Hematopoietic multipotent progenitor cell treated with erythropoietin and hydrocortisone succinate and interleukin-3 and kit ligand, for 6 days (in vitro differentiated cells): ENCODE results near the gene HOXD4.

Experiments
- DNase-seq: peaks from one replicate; pipeline ENCODE4 v3.0.0-alpha.2; 2015

Gene HOXD4

GRCh38 chr2:176142281-176142680 is 9.1 kb upstream of the HOXD4 start:
- DNase-seq, result no peak

DNA sequence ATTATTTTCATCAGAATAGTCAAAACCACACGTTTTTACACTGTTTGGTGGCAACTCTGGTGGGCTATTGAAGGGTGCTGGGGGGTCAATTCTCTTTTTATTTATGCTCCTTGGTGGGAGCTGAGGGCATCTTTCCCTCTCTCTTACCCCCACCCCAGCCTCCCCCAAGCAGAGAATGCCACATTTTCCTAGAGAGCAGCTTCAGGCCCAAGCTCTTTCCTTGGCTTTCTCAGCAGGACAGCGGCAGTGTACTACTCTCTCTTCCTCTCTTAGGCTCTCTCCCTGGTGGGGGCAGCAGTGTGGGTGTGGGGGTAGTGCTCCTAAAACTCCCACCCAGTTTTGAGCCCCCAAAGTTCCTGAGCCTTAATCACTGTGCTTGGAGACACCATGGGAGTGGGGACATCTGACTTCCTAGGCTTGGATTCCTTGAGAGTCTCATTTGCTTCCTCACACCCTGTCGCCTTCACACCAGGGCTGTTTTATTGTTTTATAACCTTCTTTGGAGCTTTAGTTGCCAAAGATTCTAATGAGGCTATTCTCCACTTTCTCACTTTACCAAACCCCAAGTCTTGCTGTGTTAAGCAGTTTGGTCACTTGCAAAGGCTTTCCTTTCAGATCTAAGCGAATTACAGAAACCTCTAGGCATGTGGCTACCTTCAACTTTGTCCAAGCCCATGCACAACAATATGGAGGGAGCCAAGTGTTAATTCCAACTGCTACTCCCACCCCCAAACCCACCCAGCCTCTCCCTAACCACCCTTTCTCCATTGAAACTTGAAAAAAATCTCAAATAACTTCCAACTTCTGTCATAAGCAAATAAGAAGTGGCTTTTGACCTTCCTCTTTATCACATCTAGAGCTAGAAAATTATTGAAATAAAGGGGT is 6.0 kb upstream of the HOXD4 start:
- DNase-seq, result no peak

DNA sequence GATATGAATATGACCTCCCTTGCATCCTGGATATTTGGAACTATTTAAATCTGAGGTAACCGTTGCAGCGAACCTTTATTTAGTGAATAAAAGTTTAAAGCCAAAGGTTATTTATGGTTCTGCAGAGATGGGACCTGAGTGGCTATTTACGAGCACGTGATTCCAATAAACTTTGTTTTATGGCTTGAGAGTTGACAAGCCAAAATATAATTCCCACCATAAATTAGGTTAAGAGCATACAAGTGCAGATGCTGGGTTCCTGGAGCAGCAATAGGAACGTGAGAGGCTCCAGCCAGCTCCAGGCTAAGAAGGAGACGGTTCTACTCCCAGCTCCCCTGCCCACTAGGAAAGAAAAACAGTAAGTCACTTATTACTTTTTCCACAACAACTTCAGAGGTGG is 5.2 kb upstream of the HOXD4 start:
- no peak for DNase-seq

GRCh38 chr2:176146645-176147044 is 4.7 kb upstream of the HOXD4 start:
- no peak for DNase-seq

DNA sequence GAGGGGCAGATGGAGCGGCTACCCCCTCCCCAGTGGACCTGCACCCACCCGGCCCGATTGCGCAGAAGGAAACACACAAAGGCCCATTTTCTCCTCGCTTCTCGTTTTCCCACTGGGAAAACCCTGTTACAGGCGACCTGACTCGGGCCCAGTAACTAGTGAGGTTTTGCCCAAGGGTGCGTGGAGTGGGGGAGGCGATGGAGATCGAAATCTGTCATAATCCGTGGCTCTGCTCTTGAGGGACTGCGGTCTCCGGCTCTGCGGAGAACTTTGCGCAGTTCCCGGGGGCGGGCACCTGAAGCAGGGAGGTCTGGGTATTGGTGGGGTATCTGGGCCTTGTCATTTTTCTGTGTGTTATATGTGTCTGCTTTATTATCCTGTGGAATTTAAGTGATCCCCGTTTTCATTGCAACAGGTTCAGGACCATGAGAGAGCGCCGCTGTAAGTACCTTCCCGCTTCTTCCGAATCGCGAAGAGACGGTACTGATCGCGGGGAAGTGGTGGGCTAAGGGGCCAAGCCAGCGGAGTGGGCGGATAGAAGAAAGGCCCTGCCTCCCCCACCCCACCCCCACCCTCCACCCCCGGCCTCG is 4.0 kb upstream of the HOXD4 start:
- no peak for DNase-seq

DNA sequence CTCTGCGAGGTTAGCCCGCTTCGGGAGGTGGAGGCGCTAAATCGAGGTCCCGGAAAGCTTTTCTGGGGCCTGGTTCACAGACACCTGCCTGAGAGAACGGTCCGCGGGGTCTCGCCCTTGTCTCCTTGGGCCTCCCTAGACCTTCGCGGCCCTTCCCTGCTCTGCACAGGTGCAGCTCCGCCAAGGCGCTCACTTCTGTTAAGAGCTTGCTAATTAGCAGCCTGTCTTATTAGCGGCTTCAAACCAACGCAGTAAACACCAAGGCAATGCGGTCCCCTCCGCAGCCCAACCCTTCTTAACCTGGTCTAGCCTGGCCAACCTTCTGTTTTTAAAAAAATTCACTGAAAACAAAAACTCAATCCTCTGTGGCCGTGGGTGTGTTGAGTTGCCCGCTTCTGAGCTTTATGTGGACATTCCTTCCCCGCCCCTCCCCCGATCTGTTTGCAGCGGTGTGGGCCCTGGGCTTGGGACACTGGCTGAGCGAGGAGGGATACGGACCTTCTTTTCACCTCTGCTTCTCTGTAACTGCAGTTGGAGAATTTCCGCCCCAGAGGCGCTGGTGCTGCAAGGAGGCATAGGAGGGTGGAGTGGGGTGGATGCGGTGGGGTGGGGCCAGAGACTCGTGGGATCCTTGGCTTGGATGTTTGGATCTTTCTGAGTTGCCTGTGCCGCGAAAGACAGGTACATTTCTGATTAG is 3.4 kb upstream of the HOXD4 start:
- no peak for DNase-seq

GRCh38 chr2:176148751-176149421 is 2.5 kb upstream of the HOXD4 start:
- no peak for DNase-seq

GRCh38 chr2:176149481-176149938 is 1.8 kb upstream of the HOXD4 start:
- no peak for DNase-seq

- DNase-seq, result no peak
Measured at GRCh38 chr2:176149939-176150583, 1.3 kb upstream of the HOXD4 start.

DNA sequence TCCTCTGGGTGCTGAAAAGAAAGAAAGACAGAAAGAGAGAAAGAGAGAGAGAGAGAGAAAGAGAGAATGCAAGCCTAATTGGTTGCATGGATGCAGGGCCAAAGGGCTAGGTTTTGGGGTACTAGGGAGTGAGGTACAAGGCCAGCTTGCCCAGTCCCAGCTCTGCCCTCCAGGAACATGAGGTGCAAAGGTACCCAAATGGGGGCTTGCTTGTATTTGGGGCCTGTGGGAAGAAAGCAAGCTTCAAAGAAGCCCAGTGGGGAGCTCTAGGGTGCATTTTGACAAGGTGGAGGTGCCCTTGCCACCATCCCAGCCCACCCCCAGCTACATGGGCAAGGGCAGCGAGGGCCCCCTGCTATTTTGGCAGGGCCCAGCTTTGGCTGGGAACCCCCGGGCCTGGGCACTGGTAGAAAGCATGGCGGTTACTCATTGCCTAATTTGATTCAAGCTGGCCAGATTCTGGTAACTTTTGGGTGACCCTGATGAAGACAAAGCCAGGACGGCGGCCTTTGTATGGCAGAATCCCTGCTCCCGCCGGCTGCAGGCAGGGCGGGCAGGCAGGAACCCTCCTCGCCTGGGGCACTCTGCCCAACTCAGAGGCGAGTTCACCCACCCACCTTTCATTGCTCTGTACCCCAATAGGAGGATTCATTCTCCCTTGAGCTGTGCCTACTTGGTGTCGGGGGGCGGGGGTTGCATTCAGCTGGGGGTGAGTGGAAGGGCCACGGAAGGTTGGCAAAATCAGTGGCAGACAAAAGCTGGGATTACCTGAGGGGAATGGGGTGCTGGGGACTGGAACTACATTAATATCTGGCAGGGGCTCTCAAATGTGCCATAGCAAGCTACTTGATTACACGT is 537 bp upstream of the HOXD4 start:
- DNase-seq, result no peak

DNA sequence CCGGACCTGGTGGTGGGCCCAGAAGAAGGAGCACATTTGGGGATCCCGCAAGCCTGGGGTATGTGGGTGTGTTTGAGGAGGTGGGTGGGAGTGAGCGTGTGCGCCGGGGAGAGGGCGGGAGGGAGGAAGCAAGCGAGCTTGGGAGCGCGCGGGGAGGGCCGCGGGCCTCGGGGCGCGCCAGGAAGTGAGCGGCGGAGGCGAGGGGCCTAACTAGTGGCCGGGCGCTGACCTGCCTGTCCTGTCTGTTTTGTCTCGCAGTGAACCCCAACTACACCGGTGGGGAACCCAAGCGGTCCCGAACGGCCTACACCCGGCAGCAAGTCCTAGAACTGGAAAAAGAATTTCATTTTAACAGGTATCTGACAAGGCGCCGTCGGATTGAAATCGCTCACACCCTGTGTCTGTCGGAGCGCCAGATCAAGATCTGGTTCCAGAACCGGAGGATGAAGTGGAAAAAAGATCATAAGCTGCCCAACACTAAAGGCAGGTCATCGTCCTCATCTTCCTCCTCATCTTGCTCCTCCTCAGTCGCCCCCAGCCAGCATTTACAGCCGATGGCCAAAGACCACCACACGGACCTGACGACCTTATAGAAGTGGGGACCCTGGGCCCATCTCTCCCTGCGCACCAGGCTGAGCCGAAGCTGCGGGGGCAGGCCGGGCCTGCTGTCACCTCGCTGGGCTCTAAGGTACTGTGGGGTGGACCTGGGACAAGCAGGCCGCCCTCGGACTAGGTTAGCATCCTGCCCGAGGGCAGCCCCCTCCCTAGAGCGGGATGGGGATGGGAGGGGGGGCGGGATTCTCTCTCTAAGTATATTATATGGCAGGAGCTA is 1.2 kb downstream of the HOXD4 start:
- no peak for DNase-seq

- no peak for DNase-seq
Measured at GRCh38 chr2:176154576-176155252, 3.4 kb downstream of the HOXD4 start.

DNA sequence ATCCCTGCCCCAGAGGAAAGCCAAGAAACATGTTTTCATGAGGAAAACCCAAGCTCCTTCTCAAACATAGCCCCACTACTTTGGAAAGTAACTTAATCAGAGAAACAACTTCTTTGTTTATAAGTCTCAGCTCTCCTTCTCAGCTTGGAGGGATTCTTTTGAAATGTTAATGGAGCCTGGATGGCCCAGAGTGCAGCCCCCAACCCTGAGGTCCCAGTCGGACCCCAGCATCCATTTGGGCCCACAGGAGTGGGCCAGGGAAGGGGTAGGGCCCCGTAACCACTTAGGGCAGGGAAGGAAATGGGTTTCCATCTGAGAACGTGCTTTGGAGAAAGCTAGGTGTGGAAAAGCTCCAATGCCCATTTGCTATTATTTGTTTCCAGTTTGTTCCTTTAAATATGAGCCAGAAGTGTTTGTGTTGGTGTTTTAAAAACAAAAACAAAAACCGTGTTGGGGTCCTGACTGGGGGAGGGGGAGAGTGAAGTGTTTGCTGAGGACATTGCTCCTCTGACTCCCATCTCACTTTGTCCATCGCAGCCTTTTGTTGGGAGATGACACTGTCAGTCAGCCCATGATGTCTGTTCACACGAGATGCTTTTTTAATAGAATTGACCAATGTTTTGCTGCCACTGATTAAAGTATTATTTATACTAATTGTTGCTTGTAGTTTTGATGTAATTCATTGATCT is 4.2 kb downstream of the HOXD4 start:
- no peak for DNase-seq

GRCh38 chr2:176156301-176156806 is 5.0 kb downstream of the HOXD4 start:
- no peak for DNase-seq

DNA sequence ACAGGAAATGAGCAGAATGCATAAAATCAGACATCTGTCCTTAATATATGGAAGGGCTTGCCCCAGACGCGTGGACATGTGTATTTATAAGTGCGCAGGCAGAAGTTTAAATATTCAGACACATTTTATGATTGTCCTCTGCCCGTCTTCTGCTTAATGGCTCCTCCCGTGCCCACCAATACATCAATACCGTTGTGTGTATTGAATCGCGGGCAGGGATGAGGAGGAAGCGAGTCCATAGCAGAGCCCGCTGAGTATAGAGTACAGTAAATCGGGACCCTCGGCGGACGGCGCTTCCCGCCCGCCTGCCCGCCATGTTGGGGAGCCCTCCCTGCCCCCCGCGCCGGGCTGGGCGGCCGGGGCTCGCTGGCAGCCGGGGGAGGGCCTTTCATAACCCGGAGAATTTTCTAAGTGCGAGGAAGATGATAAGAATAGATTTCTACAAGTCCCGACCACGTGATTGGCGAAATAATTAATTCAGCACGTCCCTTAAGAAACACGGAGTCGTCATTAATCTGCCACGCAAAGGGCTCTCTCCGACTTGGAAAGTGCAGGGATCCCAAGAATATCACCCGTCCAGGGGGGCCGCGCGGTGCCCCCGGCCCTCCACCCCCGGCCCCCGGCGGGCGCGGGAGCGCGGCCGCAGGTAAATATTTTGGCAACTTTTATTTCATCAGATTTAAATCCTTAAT is 5.6 kb downstream of the HOXD4 start, which contains the start of gene HOXD3:
Gene HOXD3 (plus strand): TSS at position 501 of the 692 bp plus-strand sequence. CDS start 11,808 bp downstream, outside the sequence.
- no peak for DNase-seq

GRCh38 chr2:176157499-176158185 is 6.3 kb downstream of the HOXD4 start:
- no peak for DNase-seq

DNA sequence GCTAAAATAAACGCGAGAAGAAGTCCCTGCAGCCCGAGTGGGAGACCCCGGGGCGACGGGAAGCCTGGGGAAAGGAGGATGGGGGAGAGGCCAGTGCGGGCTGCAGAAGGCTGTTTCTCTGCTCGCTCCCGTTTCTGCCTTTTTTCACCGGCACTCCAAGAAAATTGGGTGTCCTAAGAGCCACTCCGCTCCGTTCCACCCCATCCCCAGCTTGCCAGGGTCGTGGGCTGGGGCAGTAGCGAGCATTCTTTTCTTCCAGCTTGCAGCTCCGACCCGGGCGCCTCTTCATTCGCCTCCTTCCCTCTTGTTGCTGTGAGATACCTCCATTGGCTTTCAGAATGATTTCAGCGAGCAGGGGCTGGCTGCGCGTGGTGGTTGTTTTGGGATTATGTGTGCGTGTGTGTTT is 6.8 kb downstream of the HOXD4 start:
- DNase-seq, result no peak
